ENCODE measurements around the gene PPP1R14D. TPM values are rescaled to one million over a fixed set of nuclear protein-coding genes. Genes with fewer than 3 reads are reported as not detected.

The PPP1R14D gene
- not detected in 2 replicates for total RNA-seq

GRCh38 chr15:40828447-40829036 is at the start of gene PPP1R14D:
TSS of gene PPP1R14D (minus strand) at chr15:40828708. CDS start at chr15:40828641, 67 bp downstream.

GRCh38 chr15:40873694-40874561 is 45.4 kb upstream of the PPP1R14D start, which contains the start of gene RHOV:
TSS of gene RHOV (minus strand) at chr15:40874234. CDS start at chr15:40874139, 95 bp downstream.

GRCh38 chr15:40843885-40844695 is 15.6 kb upstream of the PPP1R14D start, which contains the start of gene SPINT1:
TSS of gene SPINT1 (plus strand) at chr15:40844048. CDS start at chr15:40844555, 507 bp downstream.

GRCh38 chr15:40807028-40807887 is 21.2 kb downstream of the PPP1R14D start, which contains the start of the genes DNAJC17 and ZFYVE19:
TSS of gene DNAJC17 (minus strand) at chr15:40807473. CDS start at chr15:40807446, 27 bp downstream.
TSS of gene ZFYVE19 (plus strand) at chr15:40807089. CDS start at chr15:40807590, 501 bp downstream.

GRCh38 chr15:40769274-40770146 is 59.0 kb downstream of the PPP1R14D start, which contains the start of gene C15orf62:
TSS of gene C15orf62 (plus strand) at chr15:40769980. CDS start at chr15:40770496, 516 bp downstream.

Other genes with a start within 250 kb of the PPP1R14D start
- gene KNL1, start 234.5 kb downstream of the PPP1R14D start, total RNA-seq: 8.2 and 20.7 TPM in 2 replicates
- 3.7 and 7.6 TPM in 2 replicates for gene RAD51, start 133.5 kb downstream of the PPP1R14D start, total RNA-seq
- gene RMDN3, start 73.5 kb downstream of the PPP1R14D start, total RNA-seq: 21.6 and 24.5 TPM in 2 replicates
- gene GCHFR, start 64.6 kb downstream of the PPP1R14D start, total RNA-seq: 6.4 and 7.8 TPM in 2 replicates
- 0.63 and 0.66 TPM in 2 replicates for gene C15orf62, start 58.7 kb downstream of the PPP1R14D start, total RNA-seq
- 23.2 and 24.7 TPM in 2 replicates for gene ZFYVE19, start 21.6 kb downstream of the PPP1R14D start, total RNA-seq
- 29.6 and 45.4 TPM in 2 replicates for gene DNAJC17, start 21.2 kb downstream of the PPP1R14D start, total RNA-seq
- gene SPINT1, start 15.3 kb upstream of the PPP1R14D start, total RNA-seq: 0.45 and 0.56 TPM in 2 replicates
- under 0.01 and 0.09 TPM in 2 replicates for gene RHOV, start 45.5 kb upstream of the PPP1R14D start, total RNA-seq
- 43.6 and 45.4 TPM in 2 replicates for gene VPS18, start 65.7 kb upstream of the PPP1R14D start, total RNA-seq
- 33.8 and 103 TPM in 2 replicates for gene DLL4, start 100.6 kb upstream of the PPP1R14D start, total RNA-seq
- gene CHAC1, start 124.8 kb upstream of the PPP1R14D start, total RNA-seq: 2.7 and 11.2 TPM in 2 replicates